Measurements from ENCODE around the gene GPR135. TPM values are rescaled to one million over a fixed set of nuclear protein-coding genes. Genes with fewer than 3 reads are reported as not detected.

Gene GPR135
- total RNA-seq, 1 donor, result 5.1 TPM

DNA sequence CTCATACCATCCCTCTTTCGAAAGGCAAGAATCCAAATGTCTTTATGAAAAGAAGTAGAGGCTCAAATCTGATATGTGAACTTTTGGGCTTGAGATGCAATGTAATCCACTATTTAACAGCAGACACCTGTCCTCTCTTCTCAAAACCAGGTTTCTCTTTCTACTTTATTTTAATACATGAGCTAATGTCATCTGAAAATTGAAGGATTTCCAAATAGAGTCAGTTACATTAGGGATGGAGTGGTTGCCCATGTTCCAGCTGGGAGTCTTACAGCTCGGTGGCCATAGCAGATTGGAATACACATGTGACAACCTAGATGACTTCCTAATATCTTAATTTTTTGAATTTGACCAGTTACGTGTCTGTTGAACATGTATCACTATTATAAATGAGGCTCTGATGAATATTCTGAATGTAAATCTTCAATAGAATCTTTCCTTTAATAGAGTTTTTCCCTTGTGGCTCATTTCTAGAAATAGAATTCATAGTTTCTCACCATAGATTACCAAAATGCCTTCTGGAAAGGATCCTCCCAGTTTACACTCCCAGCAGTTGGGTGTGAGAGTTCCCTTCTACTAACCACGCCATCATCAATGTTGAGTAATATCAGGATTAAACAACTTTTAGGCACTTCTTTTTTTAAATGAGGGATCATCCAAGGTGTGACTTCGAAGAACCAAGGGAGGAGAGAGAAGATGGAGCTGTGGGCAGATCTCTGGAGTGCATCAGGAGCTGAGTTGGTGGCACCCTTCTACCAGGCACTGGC, 49.2 kb downstream of the GPR135 start:
- H3K79me2 ChIP-seq (ENCODE audit: insufficient read depth, low read length), result no peaks in the 10 kb centered on the region
- H4K20me1 ChIP-seq (ENCODE audit: insufficient read depth, low read length), result no peaks in the 10 kb centered on the region
- TF ChIP-seq, protein P1, sequence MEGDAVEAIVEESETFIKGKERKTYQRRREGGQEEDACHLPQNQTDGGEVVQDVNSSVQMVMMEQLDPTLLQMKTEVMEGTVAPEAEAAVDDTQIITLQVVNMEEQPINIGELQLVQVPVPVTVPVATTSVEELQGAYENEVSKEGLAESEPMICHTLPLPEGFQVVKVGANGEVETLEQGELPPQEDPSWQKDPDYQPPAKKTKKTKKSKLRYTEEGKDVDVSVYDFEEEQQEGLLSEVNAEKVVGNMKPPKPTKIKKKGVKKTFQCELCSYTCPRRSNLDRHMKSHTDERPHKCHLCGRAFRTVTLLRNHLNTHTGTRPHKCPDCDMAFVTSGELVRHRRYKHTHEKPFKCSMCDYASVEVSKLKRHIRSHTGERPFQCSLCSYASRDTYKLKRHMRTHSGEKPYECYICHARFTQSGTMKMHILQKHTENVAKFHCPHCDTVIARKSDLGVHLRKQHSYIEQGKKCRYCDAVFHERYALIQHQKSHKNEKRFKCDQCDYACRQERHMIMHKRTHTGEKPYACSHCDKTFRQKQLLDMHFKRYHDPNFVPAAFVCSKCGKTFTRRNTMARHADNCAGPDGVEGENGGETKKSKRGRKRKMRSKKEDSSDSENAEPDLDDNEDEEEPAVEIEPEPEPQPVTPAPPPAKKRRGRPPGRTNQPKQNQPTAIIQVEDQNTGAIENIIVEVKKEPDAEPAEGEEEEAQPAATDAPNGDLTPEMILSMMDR (IDR thresholded peaks at IDR 0.05; ENCODE audit: extremely low read depth, low read depth, low read length), result no peak
- no peaks in the 10 kb centered on the region for H3K4me1 ChIP-seq (ENCODE audit: insufficient read depth, low read length)
- H3K4me3 ChIP-seq (ENCODE audit: insufficient read depth, low read length), result no peak overlapping the region
- no peak overlapping the region for H2AFZ ChIP-seq (ENCODE audit: low read length)
- no peaks in the 10 kb centered on the region for H3K9me3 ChIP-seq (ENCODE audit: low read depth, low read length)
- no peaks in the 10 kb centered on the region for H3K36me3 ChIP-seq (ENCODE audit: insufficient read depth, low read length)
- H3K4me2 ChIP-seq (ENCODE audit: insufficient read depth, low read length), result no peak overlapping the region
- no peak overlapping the region for H3K27ac ChIP-seq (ENCODE audit: low read depth, low read length)
- DNase-seq (ENCODE audit: insufficient read length, low spot score, missing footprints), result no peak
- H3K27me3 ChIP-seq (ENCODE audit: insufficient read depth, low read length), result no peaks in the 10 kb centered on the region

Other genes with a start within 250 kb of the GPR135 start
- gene L3HYPDH, start 19.0 kb upstream of the GPR135 start, total RNA-seq, result 38.9 and 44.5 TPM in 2 replicates
- gene JKAMP, start 19.1 kb upstream of the GPR135 start, total RNA-seq, result 77.4 and 94.9 TPM in 2 replicates
- gene CCDC175, start 111.4 kb upstream of the GPR135 start, total RNA-seq, result not detected in 2 replicates

All from osteoblast (primary cell).